GM18861 (cell line): Measurements from ENCODE around the gene AHDC1.

Source experiments
- ATAC-seq: cut with Tn5 transposase; IDR thresholded peaks from one replicate; pipeline ENCODE4 v1.9.1; 2021; ENCODE audit not compliant: unreplicated experiment

Gene AHDC1

DNA sequence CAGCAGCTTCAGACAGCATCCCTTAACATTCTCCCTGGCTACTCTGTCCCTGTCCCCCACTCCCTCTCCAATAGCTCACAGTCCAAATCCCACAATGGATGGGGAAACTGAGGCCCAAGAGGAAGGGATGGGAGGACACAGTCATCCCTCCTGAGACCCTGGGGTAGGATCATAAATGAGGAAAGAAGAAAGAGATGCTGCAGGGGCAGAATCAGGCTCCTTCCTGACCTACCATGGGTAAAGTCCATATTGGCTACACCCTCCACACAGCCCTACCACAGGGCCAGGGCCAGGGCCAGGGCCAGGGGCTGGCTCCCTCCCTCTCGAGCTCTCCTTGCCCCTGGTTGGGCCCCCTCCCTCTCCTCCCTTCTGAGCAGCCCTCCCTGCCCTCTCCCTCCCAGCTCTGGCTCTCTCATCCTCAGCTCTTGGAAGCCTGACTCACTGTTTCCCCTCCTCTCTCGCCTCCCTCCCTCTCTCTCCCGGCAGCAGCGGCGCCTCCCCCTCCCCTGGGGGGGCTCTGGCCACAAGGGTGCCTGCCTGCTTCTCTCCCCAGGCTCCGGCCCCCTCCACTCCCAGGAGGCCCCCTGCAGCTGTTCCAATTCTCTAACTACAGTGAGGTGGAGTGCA is 4.9 kb downstream of the AHDC1 start:
- ATAC-seq: no peak

DNA sequence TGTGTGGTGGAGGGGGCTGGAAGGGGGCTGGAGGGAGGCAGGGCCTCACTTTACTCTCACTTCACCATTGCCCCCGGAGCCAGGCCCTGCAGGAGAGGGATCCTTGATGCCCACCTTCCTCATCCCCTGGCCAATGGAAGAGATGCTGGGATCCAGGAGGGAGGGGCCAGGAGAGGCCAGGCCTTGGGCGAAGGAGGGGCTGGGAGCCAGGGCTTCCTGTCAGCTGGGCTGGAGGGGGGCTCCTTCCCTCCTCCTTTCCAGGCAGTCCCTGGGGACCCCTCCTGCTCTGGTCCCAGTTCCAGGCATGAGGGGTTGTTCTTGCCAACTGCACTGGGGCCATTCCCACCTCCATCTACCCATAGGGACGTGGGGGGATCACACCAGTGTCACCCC is 5.7 kb downstream of the AHDC1 start:
- ATAC-seq: no peak

DNA sequence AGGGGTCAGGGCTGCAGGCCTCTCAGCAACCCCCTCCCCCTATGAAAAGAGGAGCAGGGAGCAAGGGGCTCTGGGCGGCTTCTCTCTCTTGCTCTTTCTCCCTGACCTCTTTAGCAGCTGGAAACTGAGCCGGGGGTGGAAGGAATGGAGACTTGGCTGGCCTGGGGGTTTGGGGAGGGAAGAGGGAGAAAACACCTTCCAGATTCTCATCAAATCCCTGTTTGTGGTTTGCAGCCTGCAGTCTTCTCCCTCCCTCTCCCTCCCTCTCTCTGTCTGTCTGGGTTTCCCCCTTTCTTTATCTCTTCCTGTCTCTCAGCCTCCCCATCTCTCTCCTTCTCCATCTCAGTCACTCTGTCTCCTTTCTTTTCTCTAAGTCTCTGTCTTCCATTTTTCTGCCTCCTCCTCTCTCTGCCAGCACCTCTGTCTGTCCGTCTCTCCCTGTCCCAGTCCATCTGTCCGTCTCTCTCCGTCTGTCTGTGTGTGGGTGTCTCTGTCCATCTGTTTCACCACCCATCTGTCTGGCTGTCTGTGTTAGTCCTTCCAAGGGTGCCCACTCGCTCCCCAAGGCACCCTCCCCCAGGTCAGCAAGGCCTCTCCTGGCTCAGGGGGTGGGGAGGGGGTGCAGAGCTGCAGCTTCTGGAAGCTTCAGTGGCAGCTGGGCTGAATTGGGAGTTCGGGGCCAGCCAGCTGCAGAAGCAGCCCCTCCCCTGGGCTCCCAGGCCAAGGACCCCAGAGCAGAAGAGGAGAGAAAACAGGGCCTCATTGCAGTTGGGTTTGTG is 6.2 kb downstream of the AHDC1 start:
- ATAC-seq: no peak

DNA sequence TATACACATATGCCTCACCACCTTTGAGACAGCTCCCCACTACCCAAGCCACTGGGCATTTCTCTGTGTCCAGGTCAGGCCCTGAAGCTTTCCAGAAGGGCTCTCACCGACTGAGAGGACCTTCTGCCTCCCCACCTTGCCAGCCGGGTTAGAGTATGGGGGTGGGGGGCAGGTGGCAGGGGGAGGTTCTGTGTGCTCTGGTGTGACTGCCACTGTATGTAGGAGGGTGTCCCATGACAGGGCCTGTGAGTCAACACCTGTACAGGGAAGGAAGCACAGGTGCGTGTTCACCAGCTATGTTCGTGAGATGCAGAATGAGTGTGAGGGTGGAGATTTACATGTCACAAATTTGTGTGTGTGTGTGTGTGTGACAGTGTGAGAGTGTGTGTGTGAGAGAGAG is 7.0 kb downstream of the AHDC1 start:
- ATAC-seq: no peak

DNA sequence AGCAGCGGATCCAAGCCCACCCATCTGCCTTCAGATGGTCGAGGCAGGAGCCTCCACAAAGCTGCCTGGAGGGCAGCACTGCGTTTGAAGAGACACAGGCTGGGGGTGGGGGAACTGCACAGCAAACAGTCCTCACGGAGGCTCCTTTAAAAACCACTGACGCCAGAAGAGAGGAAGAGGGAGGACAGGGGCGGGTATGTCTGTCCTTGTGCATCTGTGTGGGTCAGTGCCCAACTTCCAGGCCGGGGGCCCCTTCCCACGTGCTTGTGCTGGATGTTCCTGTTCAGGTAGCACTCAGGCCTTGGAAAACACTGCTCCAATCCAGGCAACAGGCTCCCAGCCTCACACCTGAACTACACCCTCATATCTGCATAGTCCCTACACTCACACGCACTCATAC is 7.7 kb downstream of the AHDC1 start:
- ATAC-seq: no peak

DNA sequence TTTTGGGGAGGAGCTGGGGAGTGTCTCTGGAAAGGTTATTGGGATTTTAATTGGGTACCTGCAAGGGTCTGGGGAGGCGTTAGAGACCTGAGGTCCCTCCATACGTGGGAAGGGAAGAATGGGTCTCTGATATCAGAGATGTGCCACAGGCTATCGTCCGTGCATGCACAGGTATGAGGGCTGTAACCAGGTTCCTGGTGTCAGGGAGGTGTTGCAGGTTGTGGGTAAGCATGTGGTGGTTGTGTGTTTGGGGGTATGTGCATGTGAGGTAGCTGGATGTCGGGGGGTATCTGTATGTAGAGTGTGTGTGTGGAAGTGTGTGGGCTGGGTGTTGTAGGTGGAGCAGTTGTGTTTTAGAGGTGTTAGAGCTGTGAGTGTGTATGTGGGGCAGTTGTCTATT is 8.3 kb downstream of the AHDC1 start:
- no peak for ATAC-seq

DNA sequence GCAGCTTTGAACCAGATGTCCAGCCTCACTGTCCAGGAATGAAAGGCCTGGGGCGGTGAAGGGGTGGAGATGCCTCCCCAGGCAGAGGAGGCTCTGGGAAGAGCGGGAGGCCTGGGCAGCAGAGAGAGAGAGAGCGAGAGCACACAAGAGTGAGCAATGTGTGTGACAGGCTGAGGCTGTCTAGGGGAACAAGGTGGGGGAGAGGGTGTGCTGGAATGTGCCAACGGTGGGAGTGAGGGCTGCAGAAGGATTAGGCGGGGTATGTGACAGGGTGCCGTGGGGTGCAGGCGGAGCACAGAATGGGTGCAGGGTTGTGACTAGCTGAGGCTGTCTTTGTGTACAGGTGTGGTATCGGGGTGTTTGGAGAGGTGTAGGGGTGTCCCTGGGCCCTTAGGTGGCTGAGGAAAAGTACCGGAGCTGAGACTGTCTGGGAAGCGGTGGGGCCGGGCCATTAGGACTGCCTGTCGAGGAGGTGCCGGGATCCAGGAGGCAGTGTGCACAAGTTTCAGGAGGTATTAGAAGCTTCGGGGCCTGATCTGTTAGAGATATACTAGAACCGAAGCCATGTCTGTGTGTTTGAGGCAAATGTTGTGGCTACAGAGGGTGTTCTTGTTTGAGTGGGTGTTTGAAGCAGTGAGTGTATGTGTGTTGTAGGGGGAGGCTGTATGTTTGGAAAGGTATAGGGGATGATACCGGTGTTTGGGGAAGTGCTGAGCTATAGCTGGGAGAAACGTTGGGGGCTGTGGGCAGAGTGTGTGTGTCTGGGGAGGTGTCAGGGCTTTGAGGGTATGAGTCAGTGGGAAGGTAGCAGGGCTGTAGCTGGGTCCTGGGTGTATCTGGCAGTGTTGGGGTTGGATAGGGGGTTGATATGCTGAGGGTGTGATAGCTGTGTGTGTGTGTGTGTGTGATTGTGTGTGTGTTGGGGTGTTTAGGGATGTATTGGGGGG is 9.1 kb downstream of the AHDC1 start:
- ATAC-seq: no peak

DNA sequence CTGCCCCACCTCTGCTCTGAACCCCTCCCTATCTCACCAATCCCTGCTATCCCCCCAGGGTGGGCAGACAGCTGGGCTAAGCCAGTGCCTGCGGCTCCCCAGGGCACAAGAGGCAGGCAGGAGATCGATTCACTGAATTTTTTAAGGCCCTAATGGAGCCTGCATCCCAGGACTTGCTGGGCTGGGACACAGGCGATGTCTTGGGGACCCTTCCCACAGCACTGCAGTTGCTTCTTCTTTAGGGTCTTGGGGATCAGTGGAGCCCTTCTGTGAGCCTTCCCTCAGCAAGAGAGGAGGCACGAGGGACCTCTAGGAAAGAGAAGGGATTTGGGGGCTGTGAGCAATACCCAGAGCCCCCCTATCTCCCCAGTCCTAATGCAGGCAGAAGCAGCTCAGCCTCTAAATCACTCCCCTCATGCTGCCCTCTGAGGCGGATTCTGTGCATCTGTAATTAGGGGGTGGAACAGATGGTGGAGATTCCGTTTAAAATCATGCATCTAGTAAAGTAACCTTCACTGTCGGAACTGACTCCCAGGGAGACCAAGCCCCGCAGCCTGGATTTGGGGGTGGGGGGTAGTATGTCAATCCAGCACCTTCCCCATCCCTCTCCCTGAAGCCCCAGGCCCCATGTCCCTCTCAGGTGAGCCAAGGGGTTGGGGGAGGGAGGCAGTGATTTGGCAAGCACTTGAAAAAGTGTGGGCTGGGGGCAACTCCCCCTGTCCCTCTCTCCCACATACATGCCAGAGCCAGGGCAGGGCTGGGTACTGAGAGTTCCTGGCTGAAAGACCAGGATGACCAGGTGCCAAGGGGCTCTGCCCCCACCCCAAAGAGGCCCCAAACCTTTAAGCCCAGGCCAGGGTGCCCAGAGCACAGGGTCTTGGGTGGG is 10.0 kb downstream of the AHDC1 start:
- ATAC-seq: no peak

DNA sequence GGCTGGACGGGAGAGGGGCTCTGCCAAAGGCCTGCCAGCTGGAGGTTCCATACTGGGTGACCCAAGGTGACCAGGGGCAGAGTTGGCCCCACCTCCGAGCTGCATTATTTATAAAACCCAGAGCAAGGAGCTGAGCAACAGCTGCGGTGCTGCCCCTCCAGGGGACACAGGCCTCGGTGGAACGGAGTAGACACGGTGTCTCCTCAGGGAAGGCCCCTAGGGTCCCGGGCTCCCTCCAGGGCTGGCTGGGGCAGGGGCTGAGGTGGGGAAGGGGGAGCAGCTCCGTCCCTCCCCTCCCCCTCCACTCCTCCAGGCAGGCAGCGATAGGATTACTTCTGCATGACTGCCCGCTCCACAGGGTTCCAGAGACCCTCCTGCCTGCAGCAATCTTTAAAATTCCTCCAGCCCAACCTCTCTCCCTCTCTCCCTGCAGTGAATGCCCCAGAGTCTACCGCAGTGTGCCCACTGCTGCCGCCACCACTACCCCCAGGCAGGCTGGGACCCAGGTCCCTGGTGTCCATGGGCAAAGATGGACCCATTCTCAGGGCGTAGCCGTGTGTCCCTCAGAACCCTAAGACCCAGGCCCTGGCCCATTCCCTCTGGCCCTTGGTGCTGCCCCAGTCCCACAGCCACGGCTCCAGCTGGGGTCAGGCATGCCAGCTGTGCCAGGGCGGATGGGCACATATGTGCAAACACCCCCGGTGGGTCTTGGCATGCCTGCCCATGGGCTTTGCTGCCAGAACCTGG is 10.8 kb downstream of the AHDC1 start:
- no peak for ATAC-seq

DNA sequence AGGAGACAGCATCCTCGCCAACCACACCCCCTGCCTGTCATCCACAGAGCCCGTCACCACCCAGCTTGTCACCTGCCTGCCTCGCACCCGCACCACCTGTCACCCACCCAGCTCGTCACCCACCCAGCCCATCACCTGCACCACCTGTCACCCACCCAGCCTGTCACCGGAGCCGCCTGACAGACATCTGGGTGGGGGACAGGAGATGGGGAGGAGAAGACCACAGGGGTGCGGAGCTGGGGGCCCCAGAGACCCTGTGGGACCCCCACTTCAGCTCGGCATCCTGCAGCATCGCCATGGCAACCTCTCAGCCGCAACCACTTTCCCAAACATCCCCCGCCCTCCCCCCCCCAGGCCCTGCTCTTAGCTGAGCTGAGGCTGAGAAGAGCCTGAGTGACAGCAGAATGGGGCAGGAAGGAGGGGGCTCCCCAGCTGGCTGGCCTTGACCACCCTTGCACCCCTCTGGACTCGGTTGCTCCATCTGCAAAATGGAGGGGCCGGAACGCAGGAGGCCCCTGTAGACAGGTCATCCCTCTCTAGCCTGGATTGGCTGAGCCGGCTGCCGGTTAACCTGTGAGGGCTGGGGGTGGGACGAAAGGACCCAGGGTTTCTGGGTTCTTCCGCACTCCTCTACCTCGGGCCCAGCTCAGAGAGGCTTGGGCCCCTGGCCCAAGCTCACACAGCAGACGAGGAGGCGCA is 11.6 kb downstream of the AHDC1 start:
- no peak for ATAC-seq

DNA sequence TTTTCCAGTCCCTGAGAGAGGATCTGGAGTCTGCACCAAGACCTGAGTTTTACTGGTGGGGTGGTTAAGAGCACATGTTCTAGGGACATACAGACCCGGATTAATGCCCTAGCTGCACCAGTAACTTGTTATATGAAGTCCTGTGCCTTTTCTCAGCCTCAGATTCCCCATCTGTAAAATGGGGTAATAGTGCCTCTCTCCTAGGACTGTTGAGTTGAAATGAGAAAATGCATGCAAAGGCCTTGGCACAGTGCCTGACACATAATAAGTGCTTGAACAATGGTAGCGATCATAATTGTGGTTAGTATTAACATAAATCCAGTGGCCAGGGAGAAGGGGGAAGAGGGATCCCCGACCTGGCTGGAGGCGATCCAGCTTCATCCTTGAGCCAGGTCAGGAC is 12.3 kb downstream of the AHDC1 start:
- ATAC-seq: no peak

DNA sequence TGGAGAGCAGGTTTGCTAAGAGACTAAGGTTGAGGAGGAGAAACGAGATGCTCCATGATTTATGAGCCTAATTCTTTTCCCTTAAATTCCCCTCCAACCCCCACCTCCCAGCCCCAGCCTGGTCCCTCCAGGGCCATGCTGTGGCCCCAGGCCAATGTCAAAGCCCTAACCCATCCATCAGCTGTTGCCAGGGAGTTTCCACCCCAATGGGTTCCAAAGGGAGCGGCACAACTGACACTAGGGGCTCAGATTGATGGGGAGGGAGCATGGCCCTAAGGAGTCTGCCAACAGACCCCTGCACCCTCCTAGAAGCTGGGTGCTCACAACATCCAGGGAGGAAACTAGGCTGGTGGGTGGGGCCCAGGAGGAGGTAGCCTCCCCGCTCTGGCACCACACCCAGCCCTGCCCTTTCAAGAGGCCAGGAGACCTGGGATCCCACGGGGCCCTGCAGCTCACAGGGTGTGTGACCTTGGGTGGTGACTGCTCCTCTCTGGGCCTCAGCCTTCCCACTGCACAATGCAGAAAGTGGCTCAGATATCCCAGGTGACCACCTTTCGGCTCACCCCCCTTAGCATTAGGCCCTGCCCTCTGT is 12.9 kb downstream of the AHDC1 start:
- no peak for ATAC-seq

DNA sequence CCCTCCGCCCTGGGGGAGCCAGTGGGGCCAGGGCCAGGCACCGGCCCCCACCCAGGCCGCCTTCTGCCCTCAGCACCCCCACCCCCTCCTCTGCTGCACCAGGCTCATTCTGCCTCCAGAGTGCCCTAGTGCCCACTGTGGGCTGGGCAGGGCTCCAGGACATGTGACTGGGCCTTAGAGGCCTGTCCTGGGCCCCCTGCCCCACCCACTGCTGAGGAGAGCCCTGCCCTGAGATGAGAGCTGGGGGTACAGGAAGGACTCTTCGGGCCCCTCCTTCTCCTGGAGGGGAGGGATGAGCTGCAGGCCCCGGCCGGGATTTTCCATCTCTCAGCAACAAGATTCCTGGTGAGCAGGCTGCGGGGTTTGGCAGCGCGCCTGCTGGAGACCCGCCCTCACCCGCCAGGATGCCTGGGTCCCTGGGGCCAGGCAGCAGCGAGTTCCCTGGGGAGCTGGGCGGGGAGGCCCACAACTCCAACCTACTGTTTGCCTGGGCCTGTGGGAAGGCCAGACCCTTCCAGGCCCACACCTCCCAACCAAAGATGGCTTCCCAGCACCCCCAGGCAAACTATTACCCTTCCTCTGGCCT is 14.0 kb downstream of the AHDC1 start:
- no peak for ATAC-seq

DNA sequence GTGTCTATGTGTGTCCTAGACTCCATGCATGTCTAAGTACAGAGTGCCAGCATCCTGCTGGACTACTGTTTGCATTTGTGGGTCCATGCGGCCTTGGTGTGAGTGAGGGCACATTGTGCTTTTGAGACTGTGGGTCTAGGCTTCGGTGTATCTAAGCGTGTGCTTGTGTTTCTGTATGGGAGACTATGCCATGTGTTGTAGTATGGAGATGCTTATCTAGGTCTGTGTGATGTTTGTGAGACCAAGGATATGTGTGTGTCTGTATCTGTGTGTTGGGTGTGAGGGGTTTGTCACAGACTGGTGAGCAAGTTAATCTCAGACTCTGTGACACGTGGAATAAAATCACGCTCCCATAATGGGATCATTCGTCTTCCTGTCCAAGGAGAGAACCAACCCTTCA is 14.5 kb downstream of the AHDC1 start:
- no peak for ATAC-seq

DNA sequence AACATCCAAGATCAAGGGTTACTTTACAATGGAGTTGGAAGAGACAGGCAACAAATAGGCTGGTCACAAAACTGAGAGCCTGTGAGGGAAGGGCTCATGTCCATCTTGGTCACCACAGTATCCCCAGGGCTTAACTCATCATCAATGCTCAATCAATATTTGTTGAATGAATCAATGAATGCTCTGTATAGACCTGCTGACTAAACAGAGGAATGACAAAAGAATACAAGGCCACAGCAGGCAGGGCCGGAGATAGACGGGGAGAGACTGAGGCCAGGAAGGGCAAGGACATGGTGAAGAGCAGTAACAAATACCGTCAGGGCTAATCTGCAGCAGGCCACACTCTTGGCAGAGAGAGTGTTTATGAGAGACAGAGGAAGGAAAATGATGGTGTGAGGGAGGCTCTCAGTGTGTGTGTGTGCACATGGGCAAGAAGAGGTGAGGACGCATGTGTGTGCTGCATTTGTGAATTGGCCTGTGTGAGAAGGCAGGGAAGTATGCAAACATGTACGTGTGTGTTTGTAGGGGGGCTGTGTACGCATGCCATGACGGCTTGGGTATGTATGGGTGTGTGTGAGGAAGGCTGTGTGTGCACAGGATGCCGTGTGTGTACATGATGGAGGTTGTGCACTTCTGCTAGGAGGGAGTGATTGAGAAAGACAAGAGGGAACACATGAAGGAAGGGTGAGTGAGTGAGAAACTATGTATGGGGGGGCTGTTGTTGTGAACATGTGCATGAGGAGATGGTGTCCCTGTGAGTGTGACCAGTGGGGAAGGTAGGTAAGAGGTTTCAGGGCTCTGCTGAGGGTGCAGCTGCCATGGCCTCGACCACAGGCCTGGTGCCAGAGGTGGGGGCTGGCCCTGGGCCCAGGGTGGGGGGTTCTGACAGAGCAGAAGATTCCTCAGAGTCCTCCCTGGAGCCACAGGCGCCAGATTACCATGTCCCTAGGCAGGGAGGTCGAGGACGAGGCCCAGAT is 15.4 kb downstream of the AHDC1 start:
- ATAC-seq: no peak

DNA sequence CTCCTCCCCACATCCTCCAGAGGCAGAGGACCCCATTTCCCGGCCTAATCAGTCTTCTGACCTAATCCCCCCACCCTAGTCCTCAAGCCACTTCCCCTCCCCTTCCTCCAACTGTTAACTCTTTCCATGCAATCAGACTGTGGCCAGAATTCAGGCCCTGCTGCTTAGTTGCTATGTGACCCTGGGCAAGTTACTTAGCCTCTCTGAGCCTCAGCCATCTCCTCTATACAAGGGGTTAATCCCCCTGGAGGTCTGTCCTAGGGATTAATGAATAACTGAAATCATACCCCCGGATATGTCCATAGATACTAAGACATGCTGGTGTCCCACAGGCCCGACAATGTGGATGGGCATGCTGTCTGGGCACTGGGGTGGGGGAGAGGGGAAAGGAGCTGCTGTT is 18.3 kb downstream of the AHDC1 start:
- no peak for ATAC-seq

DNA sequence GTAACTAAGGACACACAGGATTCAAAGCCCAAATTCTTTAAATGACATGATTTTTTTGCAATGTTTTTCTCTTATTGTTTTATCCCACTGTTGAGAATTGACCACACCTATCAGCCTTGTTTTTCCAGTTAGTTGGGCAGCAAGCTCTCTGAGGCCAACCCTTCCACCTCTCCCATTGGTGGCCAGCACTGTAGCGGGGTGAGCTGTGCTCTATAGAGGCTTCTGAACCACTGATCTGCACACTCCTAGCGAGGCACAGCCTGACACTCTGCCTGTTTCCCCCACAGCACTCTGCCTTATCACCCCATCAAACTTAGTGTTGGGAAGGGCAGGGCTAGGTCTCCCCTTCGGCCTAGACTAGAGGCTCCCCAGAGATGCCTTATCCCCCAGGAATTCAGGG is 19.5 kb downstream of the AHDC1 start:
- ATAC-seq: no peak

DNA sequence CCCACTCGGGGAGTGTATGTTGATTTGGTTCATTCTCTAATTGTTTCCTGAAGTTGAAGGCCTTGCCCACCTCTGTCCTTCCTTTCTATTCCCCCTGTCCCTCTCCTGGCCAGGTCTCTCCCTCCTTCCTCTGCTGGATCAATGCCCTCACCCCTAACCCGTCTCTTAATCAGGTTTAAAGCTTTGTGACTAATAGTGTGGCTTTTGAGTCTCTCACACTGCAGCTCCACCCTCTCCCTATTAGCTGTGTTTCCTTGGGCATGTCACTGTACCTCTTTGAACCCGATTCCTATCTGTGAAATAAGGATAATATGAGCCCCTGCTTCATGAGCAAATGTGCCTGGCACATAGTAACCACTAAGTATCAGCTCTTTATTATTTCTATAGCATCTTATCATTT is 20.5 kb downstream of the AHDC1 start:
- no peak for ATAC-seq
